ES-I3 (cell line): Measurements from ENCODE around the gene OPHN1.

Experiments used
- H3K36me3 ChIP-seq: 2 replicates; pipeline ENCODE4 v1.6.1; 2013; ENCODE audit warnings: mild to moderate bottlenecking, low read length, control low read depth, moderate library complexity; ENCODE audit not compliant: insufficient read depth
- H3K4me1 ChIP-seq: 2 replicates; pipeline ENCODE4 v1.6.1; 2013; ENCODE audit warnings: mild to moderate bottlenecking, control low read depth, low read length; ENCODE audit not compliant: insufficient read depth
- H3K9ac ChIP-seq: 2 replicates; pipeline ENCODE4 v1.6.1; 2013; ENCODE audit warnings: low read depth, mild to moderate bottlenecking, low read length, moderate library complexity
- H3K9me3 ChIP-seq: 2 replicates; pipeline ENCODE4 v1.6.1; 2013; ENCODE audit warnings: mild to moderate bottlenecking, low read length, moderate library complexity; ENCODE audit not compliant: control insufficient read depth, insufficient read depth

Gene OPHN1

GRCh38 chrX:68433155-68433980 is at the start of gene OPHN1:
TSS of gene OPHN1 (minus strand) at chrX:68433495. CDS start at chrX:68433020, 475 bp downstream.
- Histone ChIP-seq H3K4me1 (0 out of 2 replicates have a peak, but pooled peaks cover 6% of the 10 kb centered on the region), H3K9me3 (no peaks in the 10 kb centered on the region), H3K9ac (peak within 1 kb of the TSS; percentile 81), H3K36me3 (no peaks in the 10 kb centered on the region)

GRCh38 chrX:68480969-68481368 is 47.7 kb upstream of the OPHN1 start:
- H3K9ac ChIP-seq, result no peak overlapping the region
- H3K9me3 ChIP-seq, result no peaks in the 10 kb centered on the region
- no peaks in the 10 kb centered on the region for H3K36me3 ChIP-seq
- no peaks in the 10 kb centered on the region for H3K4me1 ChIP-seq

GRCh38 chrX:68464796-68465195 is 31.5 kb upstream of the OPHN1 start:
- H3K9me3 ChIP-seq, result no peaks in the 10 kb centered on the region
- H3K4me1 ChIP-seq, result peaks cover 11% of the 10 kb centered on the region
- H3K36me3 ChIP-seq, result no peaks in the 10 kb centered on the region
- no peak overlapping the region for H3K9ac ChIP-seq

- Histone ChIP-seq H3K36me3 (no peaks in the 10 kb centered on the region), H3K4me1 (peaks cover 11% of the 10 kb centered on the region), H3K9me3 (no peaks in the 10 kb centered on the region), H3K9ac (no peak overlapping the region)
Observed at GRCh38 chrX:68463880-68464279, 30.6 kb upstream of the OPHN1 start.

- Histone ChIP-seq H3K4me1 (peaks cover 11% of the 10 kb centered on the region), H3K9ac (no peak overlapping the region; the same call in 1 of the 2 replicates), H3K36me3 (no peaks in the 10 kb centered on the region), H3K9me3 (no peaks in the 10 kb centered on the region)
Observed at GRCh38 chrX:68462653-68463052, 29.4 kb upstream of the OPHN1 start.

GRCh38 chrX:68462197-68462596 is 28.9 kb upstream of the OPHN1 start:
- Histone ChIP-seq H3K9ac (no peak overlapping the region), H3K9me3 (no peaks in the 10 kb centered on the region), H3K36me3 (no peaks in the 10 kb centered on the region), H3K4me1 (peaks cover 11% of the 10 kb centered on the region)

GRCh38 chrX:68461576-68461975 is 28.3 kb upstream of the OPHN1 start:
- H3K9me3 ChIP-seq, result no peaks in the 10 kb centered on the region
- H3K36me3 ChIP-seq, result no peaks in the 10 kb centered on the region
- H3K9ac ChIP-seq, result no peak overlapping the region
- H3K4me1 ChIP-seq, result peaks cover 11% of the 10 kb centered on the region

GRCh38 chrX:68461093-68461492 is 27.8 kb upstream of the OPHN1 start:
- no peaks in the 10 kb centered on the region for H3K36me3 ChIP-seq
- no peak overlapping the region for H3K9ac ChIP-seq
- H3K9me3 ChIP-seq, result no peaks in the 10 kb centered on the region
- peaks cover 11% of the 10 kb centered on the region for H3K4me1 ChIP-seq

- H3K9ac ChIP-seq, result no peak overlapping the region
Observed at GRCh38 chrX:68455151-68455510, 21.8 kb upstream of the OPHN1 start.

GRCh38 chrX:68454476-68455150 is 21.3 kb upstream of the OPHN1 start:
- Histone ChIP-seq H3K36me3 (no peaks in the 10 kb centered on the region), H3K4me1 (0 out of 2 replicates have a peak, but pooled peaks cover 4% of the 10 kb centered on the region), H3K9me3 (no peaks in the 10 kb centered on the region), H3K9ac (no peak overlapping the region)

More at GRCh38 chrX:68455151-68455510, 21.8 kb upstream of the OPHN1 start:
- H3K4me1 ChIP-seq, result 0 out of 2 replicates have a peak, but pooled peaks cover 4% of the 10 kb centered on the region
- H3K9me3 ChIP-seq, result no peaks in the 10 kb centered on the region
- H3K36me3 ChIP-seq, result no peaks in the 10 kb centered on the region

GRCh38 chrX:68451720-68452119 is 18.4 kb upstream of the OPHN1 start:
- H3K9ac ChIP-seq, result no peak overlapping the region
- H3K4me1 ChIP-seq, result 0 out of 2 replicates have a peak, but pooled peaks cover 4% of the 10 kb centered on the region
- H3K36me3 ChIP-seq, result no peaks in the 10 kb centered on the region
- no peaks in the 10 kb centered on the region for H3K9me3 ChIP-seq

GRCh38 chrX:68443155-68443868 is 10.0 kb upstream of the OPHN1 start:
- Histone ChIP-seq H3K36me3 (no peaks in the 10 kb centered on the region), H3K9me3 (no peaks in the 10 kb centered on the region), H3K9ac (no peak overlapping the region), H3K4me1 (peaks cover 4% of the 10 kb centered on the region; the same call in 1 of the 2 replicates)

GRCh38 chrX:68440940-68441339 is 7.6 kb upstream of the OPHN1 start:
- Histone ChIP-seq H3K9ac (no peak overlapping the region), H3K36me3 (no peaks in the 10 kb centered on the region), H3K4me1 (peaks cover 4% of the 10 kb centered on the region; the same call in 1 of the 2 replicates), H3K9me3 (no peaks in the 10 kb centered on the region)

GRCh38 chrX:68440442-68440841 is 7.1 kb upstream of the OPHN1 start:
- peaks cover 4% of the 10 kb centered on the region; the same call in 1 of the 2 replicates for H3K4me1 ChIP-seq
- H3K9ac ChIP-seq, result no peak overlapping the region
- no peaks in the 10 kb centered on the region for H3K36me3 ChIP-seq
- H3K9me3 ChIP-seq, result no peaks in the 10 kb centered on the region
